Fibroblast of lung (primary cell): ENCODE results near the gene TSPAN16. TPM values are rescaled to one million over a fixed set of nuclear protein-coding genes. Genes with fewer than 3 reads are reported as not detected.

Experiments
- DNase-seq, 2 donors: peaks; one replicate each; pipeline versions ENCODE4 v3.0.0 to v3.0.0-alpha.2; 2010; ENCODE audit warnings: low read depth in 2 of 2
- H2AFZ ChIP-seq: 2 replicates; pipeline ENCODE4 v1.5.1; 2012; ENCODE audit warnings: low read length, control low read depth, inconsistent platforms
- H3K27ac ChIP-seq: 2 replicates; pipeline ENCODE4 v1.5.1; 2011; ENCODE audit warnings: low read length, control low read depth; ENCODE audit not compliant: insufficient read depth
- H3K27me3 ChIP-seq: 2 replicates; pipeline ENCODE4 v1.5.1; 2011; ENCODE audit warnings: mild to moderate bottlenecking, low read length; ENCODE audit not compliant: control insufficient read depth, insufficient read depth
- H3K36me3 ChIP-seq: 2 replicates; pipeline ENCODE4 v1.5.1; 2011; ENCODE audit warnings: low read length; ENCODE audit not compliant: control insufficient read depth, insufficient read depth
- H3K4me1 ChIP-seq: 2 replicates; pipeline ENCODE4 v1.5.1; 2011; ENCODE audit warnings: low read length; ENCODE audit not compliant: control insufficient read depth, insufficient read depth; ENCODE audit errors: extremely low read depth
- H3K4me2 ChIP-seq: 2 replicates; pipeline ENCODE4 v1.5.1; 2011; ENCODE audit warnings: low read length, control low read depth; ENCODE audit not compliant: insufficient read depth; ENCODE audit errors: extremely low read depth
- H3K4me3 ChIP-seq, 4 experiments: fragments of 200-600 bp in 1 of 4; sonication (generic) in 1 of 4; replicated peaks in 1 of 4; 2 replicates each; pipeline ENCODE4 v1.5.1; 2011 to 2016; ENCODE audit warnings: low read length in 4 of 4, low read depth in 3 of 4, mild to moderate bottlenecking in 3 of 4, control low read depth in 2 of 4, inconsistent platforms in 1 of 4, mixed read lengths in 1 of 4; ENCODE audit not compliant: insufficient read depth in 1 of 4; ENCODE audit errors: control extremely low read depth in 1 of 4
- H3K79me2 ChIP-seq: 2 replicates; pipeline ENCODE4 v1.5.1; 2012; ENCODE audit warnings: mild to moderate bottlenecking, low read length, inconsistent platforms; ENCODE audit not compliant: control insufficient read depth, insufficient read depth
- H3K9ac ChIP-seq: 2 replicates; pipeline ENCODE4 v1.5.1; 2011; ENCODE audit warnings: mild to moderate bottlenecking, low read length, control low read depth; ENCODE audit not compliant: insufficient read depth
- H3K9me3 ChIP-seq: 2 replicates; pipeline ENCODE4 v1.5.1; 2012; ENCODE audit warnings: low read depth, low read length; ENCODE audit not compliant: control insufficient read depth, insufficient read depth
- H4K20me1 ChIP-seq: 2 replicates; pipeline ENCODE4 v1.5.1; 2011; ENCODE audit warnings: low read length; ENCODE audit not compliant: control insufficient read depth, insufficient read depth; ENCODE audit errors: extremely low read depth
- CTCF ChIP-seq, 2 donors: IDR thresholded peaks in 1 of 2; conservative IDR thresholded peaks in 1 of 2; 1 replicate in 1 of 2; 2 replicates in 1 of 2; pipeline ENCODE4 v1.5.1; 2011 to 2012; ENCODE audit warnings: low read length in 2 of 2, control low read depth in 1 of 2, inconsistent platforms in 1 of 2, low read depth in 1 of 2, mild to moderate bottlenecking in 1 of 2
- EZH2 ChIP-seq: IDR thresholded peaks from 2 replicates; pipeline ENCODE4 v1.5.1; 2012; ENCODE audit warnings: low read length, control low read depth, mild to moderate bottlenecking; ENCODE audit errors: missing control alignments
- polyA plus RNA-seq, 2 donors: library from polyadenylated mRNA; depleted of rRNA in 1 of 2; stranded (reverse) in 1 of 2; unstranded in 1 of 2; fragments of >200 nt; gene quantifications; 2 replicates each; pipeline ENCODE4 v1.2.1, GENCODE V29; 2011 to 2012; ENCODE audit warnings: missing spikeins in 1 of 2
- total RNA-seq: library from RNA; depleted of rRNA; stranded (reverse); fragments of >200 nt; gene quantifications from 2 replicates; pipeline ENCODE4 v1.2.1, GENCODE V29; 2014

The TSPAN16 gene
- total and polyA plus RNA-seq, 2 donors (not counting 1 experiment from before 2014, with no cell fraction given), result not detected

- H3K4me2 ChIP-seq, result no peak overlapping the region
- no peak overlapping the region for H3K9ac ChIP-seq
- H3K9me3 ChIP-seq, result no peaks in the 10 kb centered on the region
- H3K36me3 ChIP-seq, result peaks cover 2% of the 10 kb centered on the region
- no peak for DNase-seq
- H3K27me3 ChIP-seq, result no peaks in the 10 kb centered on the region
- no peaks in the 10 kb centered on the region for H3K79me2 ChIP-seq
- peaks cover 6% of the 10 kb centered on the region for H3K4me1 ChIP-seq
- no peak overlapping the region for H3K27ac ChIP-seq
- H3K4me3 ChIP-seq, result no peak overlapping the region
- no peaks in the 10 kb centered on the region for H4K20me1 ChIP-seq
- no peak overlapping the region for H2AFZ ChIP-seq
- no peak for TF ChIP-seq CTCF (conservative IDR thresholded peaks at IDR 0.05 in 1 of 2, IDR thresholded peaks at IDR 0.05 in 1 of 2; ENCODE audit: low read depth in 1 of 2, low read length in 2 of 2)
- no peak for TF ChIP-seq EZH2
Measured at GRCh38 chr19:11247934-11248333, 48.0 kb upstream of the TSPAN16 start.

GRCh38 chr19:11248852-11249251 lies 47.1 kb upstream of the TSPAN16 start:
- Histone ChIP-seq H3K36me3 (peaks cover 2% of the 10 kb centered on the region), H3K27ac (no peak overlapping the region), H3K4me1 (peaks cover 5% of the 10 kb centered on the region), H3K4me2 (no peak overlapping the region), H4K20me1 (no peaks in the 10 kb centered on the region), H3K4me3 (no peak overlapping the region), H3K9me3 (no peaks in the 10 kb centered on the region), H3K9ac (no peak overlapping the region), H3K27me3 (no peaks in the 10 kb centered on the region), H3K79me2 (no peaks in the 10 kb centered on the region), H2AFZ (no peak overlapping the region)
- TF ChIP-seq CTCF (conservative IDR thresholded peaks at IDR 0.05 in 1 of 2, IDR thresholded peaks at IDR 0.05 in 1 of 2; ENCODE audit: low read depth in 1 of 2, low read length in 2 of 2), result no peak
- no peak for TF ChIP-seq EZH2
- DNase-seq, result no peak

- H3K79me2 ChIP-seq, result no peaks in the 10 kb centered on the region
Measured at GRCh38 chr19:11251217-11251616, 44.7 kb upstream of the TSPAN16 start.

More at GRCh38 chr19:11251217-11251616, 44.7 kb upstream of the TSPAN16 start:
- TF ChIP-seq EZH2 (no peak), CTCF (conservative IDR thresholded peaks at IDR 0.05 in 1 of 2, IDR thresholded peaks at IDR 0.05 in 1 of 2; ENCODE audit: low read depth in 1 of 2, low read length in 2 of 2) (no peak)
- Histone ChIP-seq H2AFZ (no peak overlapping the region), H4K20me1 (no peaks in the 10 kb centered on the region), H3K4me1 (peaks cover 9% of the 10 kb centered on the region), H3K4me3 (no peak overlapping the region), H3K27ac (no peak overlapping the region), H3K9me3 (no peaks in the 10 kb centered on the region), H3K4me2 (no peak overlapping the region), H3K27me3 (no peaks in the 10 kb centered on the region), H3K36me3 (peaks cover 2% of the 10 kb centered on the region), H3K9ac (no peak overlapping the region)
- DNase-seq, result no peak
